ENCODE measurements around the gene NOS1. TPM values are rescaled to one million over a fixed set of nuclear protein-coding genes. Genes with fewer than 3 reads are reported as not detected.

Gene NOS1
- total and polyA plus RNA-seq, 2 donors (not counting 3 experiments of a cell fraction or from before 2014, with no cell fraction given) = not detected

DNA sequence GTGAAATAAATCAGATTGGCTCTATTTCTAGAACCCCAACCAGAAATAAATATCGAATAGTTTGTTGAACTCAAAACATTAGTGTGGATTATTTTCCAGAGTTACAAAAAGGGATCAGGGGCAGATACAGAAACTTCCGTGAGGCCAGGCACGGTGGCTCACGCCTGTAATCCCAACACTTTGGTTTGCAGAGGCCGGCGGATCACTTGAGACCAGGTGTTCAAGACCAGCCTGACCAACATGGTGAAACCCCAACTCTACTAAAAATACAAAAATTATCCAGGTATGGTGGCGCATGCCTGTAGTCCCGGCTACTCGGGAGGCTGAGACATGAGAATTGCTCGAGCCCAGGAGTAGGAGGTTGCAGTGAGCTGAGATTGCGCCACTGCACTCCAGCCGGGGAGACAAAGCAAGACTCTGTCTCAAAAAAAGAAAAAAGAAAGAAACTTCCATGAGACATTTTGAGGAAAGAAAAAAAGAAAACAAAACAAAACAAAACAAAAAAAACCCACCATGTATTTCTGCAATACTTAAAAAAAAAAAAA, 173.2 kb downstream of the NOS1 start:
- Histone ChIP-seq H3K4me3 (replicated peaks in 1 of 3; ENCODE audit: insufficient read depth in 1 of 3, low read depth in 1 of 3, low read length in 3 of 3) (no peak overlapping the region), H3K4me1 (ENCODE audit: control insufficient read depth, extremely low read depth, insufficient read depth, low read length) (peaks cover 9% of the 10 kb centered on the region), H2AFZ (ENCODE audit: low read depth, low read length) (no peak overlapping the region), H4K20me1 (replicated peaks; ENCODE audit: control insufficient read depth, extremely low read depth, insufficient read depth, low read length) (no peaks in the 10 kb centered on the region), H3K36me3 (ENCODE audit: control insufficient read depth in 2 of 2, extremely low read depth in 1 of 2, insufficient read depth in 2 of 2, low read length in 2 of 2) (peaks cover 0 to 9% of the 10 kb centered on the region in 2 experiments), H3K27ac (ENCODE audit: insufficient read depth, low read depth, low read length) (no peak overlapping the region), H3K27me3 (ENCODE audit: control insufficient read depth in 2 of 2, insufficient read depth in 2 of 2, low read length in 2 of 2) (peaks cover 3 to 4% of the 10 kb centered on the region in 2 experiments), H3K9ac (replicated peaks; ENCODE audit: extremely low read depth, insufficient read depth, low read length) (no peak overlapping the region), H3K9me3 (replicated peaks; ENCODE audit: control insufficient read depth, insufficient read depth, low read length) (no peaks in the 10 kb centered on the region), H3K4me2 (ENCODE audit: insufficient read depth, low read length) (no peak overlapping the region), H3K9me1 (replicated peaks; ENCODE audit: control insufficient read depth, extremely low read depth, insufficient read depth, low read length) (no peaks in the 10 kb centered on the region), H3K79me2 (ENCODE audit: control insufficient read depth, insufficient read depth, low read length) (peaks cover 15% of the 10 kb centered on the region)
- ChIA-PET CTCF (no interaction called here), POLR2A (no interaction called here)
- TF ChIP-seq EZH2 (IDR thresholded peaks at IDR 0.05; ENCODE audit: borderline replicate concordance, low read depth, low read length, severe bottlenecking) (no peak), POLR2A (IDR thresholded peaks at IDR 0.05; ENCODE audit: low read depth, low read length) (no peak), MYC (IDR thresholded peaks at IDR 0.05; ENCODE audit: low read depth, low read length) (no peak), FOS (IDR thresholded peaks at IDR 0.05; ENCODE audit: borderline replicate concordance, insufficient read depth, low read length) (no peak), JUN (IDR thresholded peaks at IDR 0.05; ENCODE audit: borderline replicate concordance, insufficient read depth, insufficient read length, low read depth) (no peak), GATA2 (IDR thresholded peaks at IDR 0.05; ENCODE audit: insufficient read depth, insufficient read length, low read depth, low read length) (no peak), POLR2AphosphoS5 (IDR thresholded peaks at IDR 0.05; ENCODE audit: insufficient read depth, low read depth, low read length) (no peak), CTCF (IDR thresholded peaks at IDR 0.05; ENCODE audit: extremely low read depth in 1 of 2, insufficient read depth in 1 of 2, low read depth in 1 of 2, low read length in 2 of 2) (no peak), MAX (IDR thresholded peaks at IDR 0.05; ENCODE audit: insufficient read depth, insufficient read length) (no peak)
- DNase-seq (ENCODE audit: low read depth, low spot score) (no peak), FAIRE-seq (no peak)
- no TSS peak for BruUV-seq (replicated peaks)
- intact Hi-C loops (cut with micrococcal nuclease) (no loop called here), dilution Hi-C loops (cut with MboI; ENCODE audit: extremely low pct_ligation_motif_present, low sequenced_read_pairs) (no loop called here)

Measured in endothelial cell of umbilical vein (primary cell).